Fibroblast of skin of right quadriceps (primary cell): Measurements from ENCODE around the gene NRTN.
"Not testable (repeated sequence)": the region's sequence is repeated elsewhere in the genome, so short reads cannot be mapped to it uniquely, and the experiment has no call there.

Experiments
- DNase-seq: peaks from one replicate; pipeline ENCODE4 v3.0.0-alpha.2; 2013

NRTN gene, protein sequence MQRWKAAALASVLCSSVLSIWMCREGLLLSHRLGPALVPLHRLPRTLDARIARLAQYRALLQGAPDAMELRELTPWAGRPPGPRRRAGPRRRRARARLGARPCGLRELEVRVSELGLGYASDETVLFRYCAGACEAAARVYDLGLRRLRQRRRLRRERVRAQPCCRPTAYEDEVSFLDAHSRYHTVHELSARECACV

DNA sequence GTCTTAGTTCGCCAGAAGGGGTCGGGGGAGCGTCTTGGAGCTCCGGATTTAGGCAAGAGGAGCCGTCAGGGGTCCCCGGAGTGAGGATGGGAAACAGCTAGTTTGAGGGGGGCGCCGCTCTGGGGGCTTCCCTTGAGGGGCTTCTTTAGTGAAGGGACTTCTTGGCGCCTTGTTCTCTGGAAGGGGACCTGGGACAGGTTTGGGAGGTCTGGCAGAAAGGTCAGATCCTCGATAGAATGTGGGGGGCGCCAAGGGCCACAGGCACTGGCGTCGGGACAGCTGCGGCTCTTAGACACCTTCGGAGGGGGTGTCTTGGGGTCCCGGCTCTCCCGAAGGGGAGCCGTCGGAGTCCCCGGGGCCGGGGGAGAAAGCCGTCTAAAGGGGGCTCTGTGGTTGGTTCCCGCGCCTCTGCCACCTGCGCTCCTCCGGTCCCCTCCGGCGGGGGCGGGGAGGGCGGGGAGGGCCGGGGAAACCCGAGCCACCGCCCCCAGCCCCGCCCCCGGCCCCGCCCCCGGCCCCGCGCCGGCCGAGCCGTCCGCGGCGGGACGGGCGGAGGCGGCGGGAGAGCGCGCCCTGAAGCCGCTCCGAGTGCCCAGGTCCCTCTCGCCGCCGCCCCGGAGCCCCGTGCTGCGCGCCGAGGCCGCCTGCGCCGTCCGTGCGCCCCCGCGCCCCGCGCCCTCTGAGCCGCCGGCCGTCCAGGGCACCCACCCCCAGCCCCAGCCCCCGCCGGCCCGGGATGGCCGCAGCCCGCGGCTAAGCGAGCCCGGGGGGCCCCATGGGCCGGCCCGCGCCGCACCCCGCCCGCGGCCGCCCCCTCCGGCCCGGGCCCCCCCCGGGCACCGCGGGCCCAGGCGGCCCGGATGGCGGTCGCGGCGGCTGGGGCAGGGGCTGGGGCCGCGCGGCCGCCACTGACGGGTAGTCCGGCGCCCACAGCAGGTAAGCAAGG is at the start of gene NRTN:
Gene NRTN (plus strand): TSS at position 552 of the 946 bp plus-strand sequence. CDS start 19,099 bp downstream, outside the sequence.
- no peak for DNase-seq

DNA sequence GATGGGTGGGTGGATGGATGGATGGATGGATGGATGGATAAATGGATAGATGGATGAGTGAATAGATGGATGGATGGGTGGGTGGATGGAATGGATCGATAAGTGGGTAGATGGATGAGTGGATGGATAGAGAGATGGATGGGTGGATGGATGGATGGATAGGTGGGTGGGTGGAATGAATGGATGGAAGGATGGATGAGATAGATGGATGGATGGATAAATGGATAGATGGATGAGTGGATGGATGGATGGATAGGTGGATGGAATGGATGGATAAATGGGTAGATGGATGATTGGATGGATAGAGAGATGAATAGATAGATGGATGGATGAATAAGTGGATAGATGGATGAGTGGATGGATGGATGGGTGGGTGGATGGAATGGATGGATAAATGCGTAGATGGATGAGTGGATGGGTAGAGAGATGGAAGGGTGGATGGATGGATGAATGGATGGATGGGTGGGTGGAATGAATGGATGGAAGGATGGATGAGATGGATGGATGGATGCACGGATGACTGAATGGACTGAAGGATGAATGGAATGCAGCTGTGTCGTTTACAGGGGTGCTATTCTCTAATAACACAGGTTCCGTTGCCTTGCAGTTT is 42.2 kb upstream of the NRTN start:
- DNase-seq = no peak

DNA sequence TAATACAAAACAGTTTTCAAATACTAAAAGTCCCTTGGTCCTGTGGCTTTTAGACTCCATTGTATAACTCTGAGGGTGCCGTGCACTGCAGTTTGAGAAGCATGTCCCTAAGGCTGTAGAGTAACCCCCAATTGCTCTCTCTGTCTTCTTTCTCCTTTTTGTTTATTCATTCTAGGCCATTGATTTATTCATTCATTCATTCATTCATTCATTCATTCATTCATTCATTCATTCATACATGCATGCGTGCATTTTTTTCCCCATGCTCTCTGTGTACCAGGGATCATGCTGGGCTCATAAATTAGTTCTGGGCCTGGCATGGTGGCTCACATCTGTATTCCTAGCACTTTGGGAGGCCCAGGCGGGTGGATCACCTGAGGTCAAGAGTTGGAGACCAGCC is 39.6 kb upstream of the NRTN start:
- DNase-seq = no peak

DNA sequence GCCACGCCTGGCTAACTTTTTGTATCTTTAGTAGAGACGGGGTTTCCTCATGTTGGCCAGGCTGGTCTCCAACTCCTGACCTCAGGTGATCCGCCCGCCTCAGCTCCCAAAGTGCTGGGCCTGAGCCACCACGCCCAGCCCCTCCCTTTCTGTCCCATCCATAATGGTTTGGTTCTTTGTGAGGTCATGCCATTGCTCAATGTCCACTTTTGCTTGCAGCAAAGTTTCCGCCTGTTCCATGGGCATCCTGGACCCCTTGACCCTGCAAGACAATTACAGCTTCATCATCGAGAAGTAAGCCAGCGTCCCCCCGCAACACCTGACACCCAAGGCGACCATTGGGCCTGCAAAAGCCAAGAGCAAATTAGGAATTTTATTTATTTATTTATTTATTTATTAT is 36.9 kb upstream of the NRTN start:
- DNase-seq = no peak

DNA sequence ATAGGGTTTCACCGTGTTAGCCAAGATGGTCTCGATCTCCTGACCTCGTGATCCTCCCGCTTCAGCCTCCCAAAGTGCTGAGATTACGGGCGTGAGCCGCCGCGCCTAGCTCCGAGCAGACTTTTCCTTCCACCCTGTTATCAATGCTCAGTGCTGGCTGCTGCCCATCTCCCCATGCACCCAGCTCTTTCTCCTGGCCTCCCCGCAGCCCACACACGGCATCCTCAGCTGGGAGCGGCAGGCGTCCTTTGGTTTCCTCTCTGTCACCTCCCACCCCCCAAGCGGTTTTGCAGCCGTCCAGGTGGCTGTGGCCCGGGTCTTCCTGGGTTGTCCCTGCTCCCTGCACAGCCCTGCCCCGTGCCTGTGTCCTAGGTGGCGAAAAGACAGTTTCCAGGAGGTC is 32.5 kb upstream of the NRTN start:
- DNase-seq = no peak

DNA sequence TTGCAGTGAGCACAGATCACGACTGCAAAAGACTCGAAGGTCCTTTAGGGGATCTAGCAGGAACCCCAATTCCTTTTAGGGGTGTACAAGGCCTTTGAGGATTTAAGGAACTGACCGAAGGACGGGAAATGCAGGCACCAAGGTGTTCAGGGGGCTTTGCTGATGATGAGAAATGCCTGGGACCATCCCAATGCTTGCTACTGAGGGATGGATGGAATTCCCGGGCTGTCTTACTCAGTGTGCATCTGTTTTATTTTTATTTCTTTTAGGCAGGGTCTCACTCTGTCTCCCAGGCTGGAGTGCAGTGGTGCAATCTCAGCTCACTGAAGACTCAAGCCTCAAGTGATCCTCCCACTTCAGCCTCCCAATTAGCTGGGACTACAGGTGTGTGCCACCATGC is 31.6 kb upstream of the NRTN start:
- no peak for DNase-seq

DNA sequence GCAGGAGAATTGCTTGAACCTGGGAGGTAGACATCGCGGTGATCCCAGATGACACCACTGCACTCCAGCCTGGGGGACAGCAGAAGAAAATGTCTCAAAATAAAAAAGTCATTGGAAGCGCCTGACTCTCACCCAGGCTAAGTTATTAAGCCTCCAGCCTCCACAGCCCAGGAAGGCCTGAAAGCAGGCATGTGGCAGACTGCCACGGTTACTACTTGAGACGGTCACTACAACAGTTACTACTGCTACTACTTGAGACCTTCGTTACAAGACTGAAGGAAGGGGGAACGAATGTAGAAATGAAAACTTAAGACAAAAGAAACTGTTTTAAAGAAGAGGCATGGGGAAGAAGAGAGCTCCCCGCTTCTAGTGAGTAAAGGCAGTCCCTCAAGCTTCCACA is 29.9 kb upstream of the NRTN start:
- no peak for DNase-seq

DNA sequence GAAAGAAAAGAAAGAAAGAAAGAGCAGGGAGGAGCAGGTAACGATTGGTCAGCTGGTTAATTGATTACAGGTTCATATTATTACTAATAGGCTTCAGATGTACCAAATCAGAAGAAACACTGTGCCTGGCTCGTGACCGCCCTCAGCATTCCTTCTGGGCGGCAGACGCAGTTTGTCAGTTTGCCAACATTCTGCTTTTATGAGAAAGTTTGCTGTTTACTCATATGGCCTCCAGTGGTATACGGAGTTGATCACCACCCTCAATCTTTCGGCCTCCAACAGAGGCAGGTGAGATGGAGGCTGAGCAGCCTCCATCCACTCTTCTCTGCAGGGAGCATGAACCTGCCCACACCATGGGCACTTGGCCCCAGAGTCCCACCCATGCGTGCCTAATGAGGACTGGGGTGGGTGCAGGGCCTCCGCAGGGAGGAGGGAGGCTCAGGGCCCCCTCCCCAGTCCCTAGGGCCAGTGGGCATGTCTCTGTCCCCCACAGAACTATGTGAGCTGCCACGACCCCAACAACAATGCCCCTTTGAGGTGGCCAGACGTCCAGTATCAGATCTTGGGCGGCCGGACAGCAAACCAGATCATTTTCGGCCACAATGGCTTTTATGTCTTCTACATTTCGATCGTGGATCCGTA is 29.1 kb upstream of the NRTN start:
- peak; percentile 83 for DNase-seq

DNA sequence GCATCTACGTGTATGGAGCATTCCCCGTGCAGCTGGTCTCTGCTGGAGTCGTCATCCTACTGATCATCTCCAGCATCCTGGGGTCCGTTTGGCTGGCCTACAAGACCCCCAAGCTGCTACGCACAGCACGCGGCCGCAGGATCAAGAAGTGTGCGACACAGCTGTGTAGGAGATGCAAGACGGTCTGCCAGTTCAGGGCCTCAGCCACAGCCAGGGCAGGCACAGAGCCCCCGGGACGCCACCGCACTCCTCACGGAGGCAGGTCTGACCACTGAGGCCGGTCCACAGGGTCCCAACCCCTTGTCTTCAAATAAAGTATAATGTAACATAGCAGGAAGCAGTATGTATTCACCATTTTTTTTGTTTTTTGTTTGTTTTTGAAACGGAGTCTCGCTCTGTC is 26.5 kb upstream of the NRTN start:
- no peak for DNase-seq

DNA sequence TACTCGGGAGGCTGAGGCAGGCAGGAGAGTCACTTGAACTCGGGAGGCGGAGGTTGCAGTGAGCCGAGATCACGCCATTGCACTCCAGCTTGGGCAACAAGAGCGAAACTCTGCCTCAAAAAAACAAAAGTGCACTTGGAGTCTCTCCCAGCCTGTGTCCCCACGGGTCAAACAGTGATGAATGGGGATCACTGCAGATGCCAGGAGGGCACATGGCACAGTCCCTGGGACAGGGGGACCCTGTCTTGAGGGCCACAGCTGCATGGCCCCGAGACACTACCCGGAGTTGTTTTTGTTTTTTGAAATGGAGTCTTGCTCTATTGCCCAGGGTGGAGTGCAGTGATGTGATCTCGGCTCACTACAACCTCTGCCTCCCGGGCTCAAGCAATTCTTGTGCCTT is 24.0 kb upstream of the NRTN start:
- DNase-seq = not testable (repeated sequence)

DNA sequence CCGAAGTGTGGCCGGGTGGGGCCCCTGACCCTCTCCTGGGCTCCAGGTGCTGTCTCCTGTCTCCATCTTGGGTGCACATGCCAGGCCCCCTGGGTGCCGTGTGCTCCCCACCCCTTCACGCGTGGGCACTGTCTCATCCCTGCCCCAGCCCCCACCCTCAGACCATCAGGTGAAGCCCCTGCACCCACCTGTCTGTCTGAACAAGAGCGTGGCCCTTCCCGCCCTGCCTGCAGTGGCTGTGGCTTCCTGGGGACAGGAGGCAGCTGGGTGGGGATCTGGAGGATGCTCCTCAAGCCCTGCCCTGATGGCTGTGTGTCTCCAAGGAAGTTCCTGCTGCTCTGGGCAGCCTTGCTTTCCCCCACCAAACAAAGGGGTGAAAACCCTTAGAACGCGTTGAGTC is 22.5 kb upstream of the NRTN start:
- DNase-seq = no peak

DNA sequence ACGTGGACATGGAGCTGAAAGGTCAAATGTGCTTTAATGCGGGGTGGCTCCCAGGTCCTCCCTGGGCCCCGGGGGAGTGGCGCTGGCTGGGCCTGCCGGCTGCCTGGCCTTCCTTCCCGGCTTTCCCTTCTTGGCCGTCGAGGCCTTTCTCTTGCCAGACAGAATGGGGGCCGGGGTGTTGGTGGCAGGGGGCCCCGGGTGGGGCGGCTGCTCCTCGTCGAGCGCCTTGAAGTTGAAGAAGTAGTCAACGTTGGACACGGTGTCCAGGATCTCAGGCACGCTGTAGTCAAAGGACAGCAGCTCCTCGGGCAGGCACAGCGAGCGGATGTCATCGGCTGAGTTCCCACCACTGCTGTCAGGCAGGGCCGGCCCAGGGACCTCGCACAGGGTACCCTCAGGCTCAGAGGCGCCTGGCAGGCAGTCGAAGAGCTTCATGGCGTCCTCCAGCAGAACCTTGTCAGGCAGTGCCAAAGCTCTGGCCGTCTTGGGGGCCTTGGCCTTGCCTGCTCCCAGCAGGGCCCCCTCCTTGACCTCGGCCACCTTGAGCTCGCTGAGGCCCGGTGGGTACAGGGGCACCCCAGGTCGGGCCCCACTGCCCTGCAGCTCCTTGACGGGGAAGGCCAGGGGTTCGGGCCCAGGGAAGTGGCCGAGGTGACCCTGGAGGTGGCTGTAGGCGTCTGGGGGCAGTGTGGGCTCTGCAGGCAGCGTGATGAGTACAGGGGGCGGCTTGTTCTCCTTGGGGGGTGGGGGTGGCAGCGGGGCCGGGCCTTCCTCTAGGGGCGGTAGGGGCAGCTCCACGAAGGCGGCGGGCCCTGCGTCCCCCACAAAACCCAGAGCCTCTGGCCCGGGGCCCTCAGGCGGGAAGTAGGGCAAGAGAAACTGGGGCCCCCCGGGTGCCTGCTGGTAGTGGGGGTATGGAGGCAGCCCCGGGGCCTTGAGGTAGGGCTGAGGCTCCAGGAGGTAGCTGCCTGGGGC is 21.6 kb upstream of the NRTN start:
- DNase-seq = no peak

DNA sequence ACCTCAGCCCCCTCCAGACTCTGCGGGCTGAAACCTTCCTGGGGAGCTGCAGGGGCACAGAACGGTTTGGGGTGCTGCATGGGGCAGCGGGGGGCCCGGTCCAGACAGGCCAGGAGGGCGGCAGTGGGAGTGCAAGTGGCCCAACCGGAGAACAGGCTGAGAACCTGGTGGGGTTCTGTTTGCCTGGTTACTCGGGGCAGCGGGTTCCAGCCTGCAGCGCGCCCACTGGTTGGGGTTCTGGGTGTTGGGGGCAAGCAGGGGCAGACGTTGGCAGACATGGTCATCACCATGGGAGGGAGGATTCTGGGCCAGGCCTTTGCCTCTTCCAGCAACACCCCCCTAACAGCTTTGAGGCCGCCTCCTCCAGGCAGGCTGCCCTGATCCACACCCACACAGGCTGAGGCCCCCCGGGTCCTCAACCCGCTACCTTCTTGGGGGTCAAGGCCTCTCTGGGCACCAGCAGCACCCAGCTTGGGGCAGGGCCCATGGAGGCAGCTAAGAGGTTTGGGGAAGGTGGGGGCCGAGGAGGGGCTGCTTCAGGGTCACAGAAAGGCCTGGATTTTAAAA is 20.2 kb upstream of the NRTN start, which contains the start of gene PRR22:
Gene PRR22 (minus strand): TSS at position 166 of the 567 bp plus-strand sequence. CDS start 86 bp downstream, at position 80.
- DNase-seq = no peak

DNA sequence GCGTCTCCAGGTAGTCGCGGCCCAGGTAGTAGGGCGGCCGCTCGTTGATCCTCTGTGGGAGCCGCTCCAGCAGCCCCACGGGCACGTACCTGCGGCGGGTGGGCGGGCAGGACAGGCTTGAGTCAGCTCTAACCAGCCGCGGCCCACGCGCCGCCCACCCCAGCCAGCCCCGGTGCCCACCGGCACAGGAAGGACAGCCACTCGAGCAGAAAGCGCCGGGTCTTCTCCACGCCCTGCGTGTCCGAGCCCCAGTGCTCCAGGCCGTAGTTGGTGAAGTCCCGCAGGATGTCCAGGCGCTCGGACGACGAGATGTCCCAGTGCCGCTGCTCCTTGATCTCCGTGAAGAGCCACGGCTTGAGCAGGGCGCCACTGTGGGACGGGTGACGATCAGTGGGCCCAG is 19.4 kb upstream of the NRTN start:
- DNase-seq = no peak

DNA sequence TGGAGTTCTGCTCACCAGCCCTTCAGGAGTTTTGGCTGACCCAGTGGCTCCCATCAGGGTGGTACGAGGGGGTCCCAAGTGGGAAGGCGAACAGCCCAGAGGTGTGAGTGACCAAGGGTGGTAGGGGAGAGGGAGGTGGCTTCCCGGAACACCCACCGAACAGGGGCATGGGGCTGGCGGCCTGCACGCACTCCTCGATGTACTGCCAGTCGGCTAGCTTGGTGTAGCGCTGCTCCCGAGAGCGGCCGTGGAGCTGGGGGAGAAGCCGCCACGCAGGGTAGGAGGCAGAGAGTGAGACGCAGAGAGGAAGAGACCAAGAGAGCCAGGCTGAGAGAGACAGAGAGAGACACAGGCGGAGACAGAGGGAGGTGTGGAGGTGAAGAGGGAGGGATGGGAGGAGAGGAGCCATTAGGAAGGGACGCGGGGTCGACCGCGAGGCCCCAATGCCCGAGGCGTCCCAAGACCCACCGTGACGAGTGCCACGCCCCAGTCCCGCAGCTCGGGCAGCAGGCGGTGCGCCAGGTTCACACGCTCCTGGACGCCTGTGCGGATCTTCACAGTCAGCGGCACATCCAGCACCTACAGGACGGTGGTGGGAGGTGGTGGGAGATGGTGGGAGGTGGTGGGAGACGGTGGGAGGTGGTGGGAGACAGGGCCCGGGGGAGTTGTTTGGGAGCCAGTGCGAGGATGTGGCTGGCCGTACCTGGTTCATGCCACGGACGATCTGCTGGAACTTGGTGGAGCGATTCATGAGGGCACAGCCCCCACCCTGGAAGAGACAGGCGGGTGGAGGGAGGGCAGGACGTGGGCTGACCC is 18.1 kb upstream of the NRTN start:
- no peak for DNase-seq

DNA sequence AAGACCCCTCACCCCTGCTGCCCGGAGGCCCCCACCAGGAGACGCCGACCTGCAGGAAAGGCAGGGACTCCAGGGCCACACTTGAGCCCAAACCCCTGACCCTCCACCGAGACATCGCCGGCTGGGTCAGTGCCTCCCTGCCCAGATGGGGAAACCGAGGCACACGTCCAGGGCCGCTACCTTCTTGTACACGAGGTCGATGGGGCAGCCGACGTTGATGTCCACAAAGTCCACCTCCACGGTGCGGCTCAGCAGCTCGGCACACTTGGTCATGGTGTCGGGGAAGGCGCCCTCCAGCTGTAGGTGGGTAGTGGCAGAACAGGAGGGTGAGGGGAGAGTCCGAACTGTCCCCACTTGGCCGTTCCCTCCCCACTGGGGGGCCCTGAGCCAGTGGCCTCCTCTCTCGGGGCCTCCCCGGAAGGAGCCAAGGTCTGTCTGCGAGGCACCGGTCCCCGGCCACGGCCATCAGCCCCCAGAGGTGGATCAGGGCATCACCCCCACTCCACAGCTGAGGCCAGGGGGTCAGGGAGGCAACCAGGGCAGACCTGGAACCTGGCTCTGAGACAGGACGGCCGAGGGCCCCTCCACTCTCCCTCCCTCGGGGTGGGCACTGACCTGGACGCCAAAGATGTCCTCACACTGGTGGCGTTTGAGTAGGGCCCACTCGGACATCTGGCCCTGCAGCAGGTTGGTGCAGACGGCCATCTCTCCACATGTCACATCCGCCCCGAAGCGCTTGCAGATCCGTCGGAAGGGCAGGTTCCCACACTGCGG is 17.3 kb upstream of the NRTN start:
- DNase-seq = no peak

DNA sequence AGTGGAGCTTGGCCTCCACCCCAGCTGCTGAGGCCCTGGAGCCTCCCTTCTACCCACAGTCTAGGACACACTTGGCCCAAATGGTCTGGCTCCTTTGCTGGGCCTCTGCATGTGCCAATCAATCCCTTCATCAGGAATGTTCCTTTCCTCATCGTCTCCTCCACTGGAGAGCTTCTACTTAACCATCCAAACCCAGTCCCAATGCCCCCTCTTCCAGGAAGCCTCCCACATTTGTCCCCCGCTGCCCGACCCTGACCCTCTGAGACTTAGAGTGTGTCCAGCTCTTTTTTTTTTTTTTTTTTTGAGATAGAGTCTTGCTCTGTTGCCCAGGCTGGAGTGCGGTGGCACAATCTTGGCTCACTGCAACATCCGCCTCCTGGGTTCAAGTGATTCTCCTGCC is 16.4 kb upstream of the NRTN start:
- DNase-seq = no peak

DNA sequence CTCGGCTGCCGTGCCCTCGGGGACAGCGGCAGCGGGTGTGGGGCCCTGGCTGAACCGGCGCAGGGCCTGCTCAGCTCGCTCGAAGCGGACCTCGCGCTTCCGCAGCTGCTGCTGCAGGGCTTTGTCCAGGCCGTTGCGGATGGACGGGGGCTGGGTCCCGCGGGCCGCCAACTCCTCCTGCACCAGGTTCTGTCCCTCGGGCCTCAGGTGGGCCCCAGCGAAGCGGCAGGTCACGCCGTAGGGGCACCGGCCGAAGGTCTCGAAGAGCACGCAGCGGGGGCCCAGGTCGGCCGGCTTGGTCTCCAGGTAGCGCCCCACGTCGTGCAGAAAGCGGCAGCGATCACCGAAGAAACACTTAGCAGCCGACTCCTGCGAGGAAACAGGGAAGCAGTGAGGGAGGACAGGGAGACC is 15.5 kb upstream of the NRTN start:
- no peak for DNase-seq

DNA sequence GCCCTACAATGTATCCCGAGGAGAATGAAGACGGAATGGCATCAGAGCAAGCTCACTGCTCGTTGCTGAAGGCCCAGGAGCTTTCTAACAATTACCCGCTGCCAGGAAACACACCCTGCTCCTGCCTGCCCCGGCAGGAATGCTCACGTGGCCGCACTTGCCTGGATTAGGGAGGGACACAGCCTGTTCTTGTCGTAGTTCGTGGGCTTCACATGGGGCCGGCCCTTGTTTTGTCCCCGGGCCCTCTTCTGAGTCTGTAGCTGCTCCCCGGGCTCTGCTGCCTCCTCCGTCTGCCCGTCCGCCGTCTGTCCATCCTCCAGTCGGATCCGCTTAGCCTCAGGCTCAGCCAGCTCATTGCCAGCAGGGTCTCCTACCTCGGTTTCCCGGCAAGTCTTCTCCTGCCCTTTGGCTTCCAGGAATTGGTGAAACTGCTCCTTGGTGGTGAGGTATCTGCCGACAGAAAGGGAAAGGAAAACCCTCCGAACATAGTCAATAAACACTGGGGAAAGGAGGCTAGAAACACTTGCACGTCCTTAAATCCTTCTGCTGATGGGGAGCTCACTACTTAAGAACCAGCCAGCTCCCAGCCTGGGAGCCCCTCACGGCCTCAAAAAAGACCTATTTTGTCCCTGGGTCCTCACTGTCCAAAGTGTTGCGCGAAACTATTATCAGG is 14.8 kb upstream of the NRTN start:
- DNase-seq = no peak
